AML-193 (cell line): Measurements from ENCODE around the gene ACOX1.
A peak's percentile ranks its signal among the peaks of the same experiment; 100 is the strongest.

Experiments used
- DNase-seq, 2 experiments: peaks; one replicate each; lab custom pipeline; 2025; lab: John Stamatoyannopoulos, UW

The ACOX1 gene

GRCh38 chr17:75933808-75934207 is 45.2 kb downstream of the ACOX1 start:
- no peak for DNase-seq

DNA sequence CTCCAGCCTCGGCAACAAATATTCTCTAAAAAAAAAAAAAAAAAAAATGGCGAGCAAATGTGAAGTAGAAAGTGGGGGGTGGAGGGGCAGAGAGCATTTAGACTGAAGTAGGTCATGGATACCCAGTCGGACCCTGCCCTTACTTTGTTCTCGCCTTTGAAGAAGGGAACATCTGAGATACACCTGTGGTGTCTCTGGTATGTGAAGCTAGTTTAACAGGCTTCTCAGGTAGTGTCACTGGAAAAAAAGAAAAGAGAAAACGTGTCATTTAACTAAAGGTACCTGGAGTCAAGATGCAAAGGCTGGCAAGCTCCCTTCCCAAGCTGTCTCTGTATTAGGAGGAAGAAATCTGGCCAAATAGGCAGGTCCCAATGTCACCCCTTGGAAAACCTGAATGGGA is 46.1 kb downstream of the ACOX1 start:
- DNase-seq: no peak

DNA sequence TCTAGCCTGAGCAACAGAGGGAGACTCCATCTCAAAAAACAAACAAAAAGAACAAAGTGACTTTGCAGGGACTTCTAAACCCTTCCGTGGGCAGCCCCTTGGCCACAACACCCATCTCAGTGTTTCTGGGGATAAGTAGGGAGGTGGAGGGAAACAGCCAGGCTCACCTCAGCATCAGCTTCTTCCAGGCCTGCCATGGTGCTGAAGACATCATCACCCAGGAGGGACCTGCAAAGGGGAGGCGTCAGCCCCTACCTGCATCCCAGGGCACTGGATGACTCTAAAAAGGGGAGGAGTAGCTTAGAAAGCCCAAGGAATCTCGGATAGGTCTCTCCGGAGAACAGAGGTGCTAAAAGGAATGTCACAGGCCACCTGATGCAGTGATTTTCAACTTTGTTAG is 47.9 kb downstream of the ACOX1 start:
- no peak for DNase-seq

DNA sequence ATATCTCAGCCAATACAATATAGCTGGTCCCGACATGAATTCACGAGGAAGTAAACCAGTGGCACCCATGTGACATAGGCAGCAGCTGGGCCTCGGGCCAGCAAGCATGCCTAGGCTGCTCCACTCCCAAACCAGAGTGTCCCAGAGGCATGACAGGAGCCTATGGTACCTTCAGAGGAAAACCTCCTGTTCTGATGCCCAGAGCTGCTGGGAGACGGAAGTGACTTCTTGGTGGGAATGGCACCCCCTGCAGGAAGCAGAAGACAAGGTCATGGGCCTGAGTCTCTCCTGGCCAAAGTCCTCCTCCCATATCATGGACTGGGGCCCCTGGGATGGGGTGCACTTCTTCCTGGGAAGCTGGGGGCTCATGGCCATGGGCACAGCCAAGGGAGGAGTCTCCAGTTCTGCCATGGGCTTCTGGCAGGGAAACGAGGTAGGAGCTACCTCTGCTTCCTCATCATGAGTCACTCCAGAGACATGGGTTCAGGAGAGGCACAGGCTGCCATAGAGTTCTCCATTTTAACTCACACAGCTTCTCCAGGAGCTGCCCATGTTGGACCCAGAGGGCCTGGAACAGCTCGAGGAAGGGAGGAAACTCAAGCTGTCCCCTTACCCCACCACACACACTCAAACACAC is 51.6 kb downstream of the ACOX1 start:
- DNase-seq: peak; percentile 31 to 40

DNA sequence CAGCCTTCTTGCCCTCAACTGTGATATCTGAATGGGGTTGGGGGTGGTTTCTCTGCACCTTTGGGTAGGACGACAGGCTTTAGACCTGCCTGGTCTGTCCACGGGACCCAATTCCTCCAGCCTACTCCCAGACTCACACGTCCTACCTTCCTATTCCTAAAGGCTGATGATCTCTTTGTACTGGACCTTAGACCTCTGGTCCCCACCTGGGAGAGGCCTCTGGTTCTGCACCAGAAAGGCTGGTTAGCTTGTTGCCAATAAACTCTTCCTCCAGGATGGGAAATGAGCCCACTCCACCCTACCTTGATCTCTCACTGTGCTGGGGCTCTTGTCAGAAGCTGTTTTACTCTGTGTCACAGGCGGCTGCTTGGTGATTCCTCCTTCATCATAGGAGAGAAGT is 52.5 kb downstream of the ACOX1 start:
- DNase-seq: no peak

GRCh38 chr17:75925912-75926311 is 53.1 kb downstream of the ACOX1 start:
- DNase-seq: no peak

GRCh38 chr17:75925103-75925502 is 53.9 kb downstream of the ACOX1 start:
- DNase-seq: no peak

DNA sequence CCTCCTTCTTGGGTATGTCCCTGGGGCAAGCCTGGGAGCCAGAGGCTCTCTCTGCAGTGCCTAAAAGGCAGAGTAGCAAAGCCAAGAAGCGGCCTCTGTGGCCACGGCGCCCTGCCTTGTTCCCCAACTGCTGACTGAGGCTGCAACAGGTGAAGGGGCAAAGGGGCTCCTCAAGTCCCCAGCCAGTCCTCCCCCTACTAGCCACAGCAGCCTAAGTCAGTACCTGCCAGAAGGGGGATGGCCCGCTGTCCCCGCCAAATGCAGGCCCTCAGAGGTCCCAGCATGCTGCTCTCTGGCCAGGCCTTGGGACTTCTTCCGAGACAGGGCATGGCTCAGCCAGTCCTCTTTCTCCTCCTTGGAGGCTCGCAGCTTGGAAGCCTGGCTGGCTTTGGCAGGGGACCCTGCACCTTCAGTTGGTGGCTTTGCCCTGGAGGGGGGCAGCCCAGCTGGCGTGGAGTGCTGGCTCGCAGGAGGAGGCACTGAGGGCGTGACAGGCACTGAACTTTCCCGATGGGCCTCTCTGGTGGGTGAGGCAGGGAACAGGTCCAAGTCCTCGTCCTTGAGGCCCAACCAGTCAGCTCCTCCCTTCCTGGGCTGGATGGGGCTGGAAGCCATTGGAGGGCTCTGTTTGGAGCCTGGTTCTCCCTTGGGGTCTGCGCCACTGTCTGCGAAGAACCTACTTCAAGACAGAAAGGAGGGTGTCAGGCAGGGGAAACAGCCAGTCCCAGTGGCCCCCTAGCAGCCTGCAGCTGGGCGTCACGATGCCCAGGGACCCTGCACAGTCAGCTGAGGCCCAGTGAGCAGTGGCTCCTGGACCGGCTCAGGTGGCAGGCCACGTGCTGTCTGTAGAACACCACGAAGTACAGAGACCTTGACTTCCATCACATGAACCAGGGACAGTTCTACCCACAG is 55.7 kb downstream of the ACOX1 start:
- no peak for DNase-seq

- DNase-seq: no peak
These were observed 56.6 kb downstream of the ACOX1 start for GRCh38 chr17:75922173-75922961.

- DNase-seq: no peak
These were observed 57.4 kb downstream of the ACOX1 start for GRCh38 chr17:75921596-75921995.

GRCh38 chr17:75920045-75920560 is 58.9 kb downstream of the ACOX1 start:
- no peak for DNase-seq

DNA sequence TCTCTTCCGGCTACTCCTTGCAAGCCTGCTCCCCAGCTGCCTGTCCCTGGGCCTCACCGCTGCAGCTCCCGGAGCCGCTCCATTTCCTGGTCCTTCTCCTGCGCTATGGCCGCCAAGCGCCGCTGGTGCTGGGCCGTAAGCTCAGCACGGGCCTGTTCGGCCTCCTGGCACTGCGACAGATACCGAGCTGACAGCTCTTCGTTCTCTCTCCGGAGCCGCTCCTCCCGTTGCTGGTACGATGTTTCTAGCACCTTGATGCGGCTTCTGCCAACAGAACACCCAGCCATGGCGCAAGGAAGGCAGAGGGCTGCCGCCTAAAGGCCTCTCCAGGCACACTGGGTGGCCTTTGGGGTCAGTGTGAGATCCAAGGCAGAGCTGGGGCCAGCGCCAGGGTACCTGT is 59.4 kb downstream of the ACOX1 start:
- no peak for DNase-seq

DNA sequence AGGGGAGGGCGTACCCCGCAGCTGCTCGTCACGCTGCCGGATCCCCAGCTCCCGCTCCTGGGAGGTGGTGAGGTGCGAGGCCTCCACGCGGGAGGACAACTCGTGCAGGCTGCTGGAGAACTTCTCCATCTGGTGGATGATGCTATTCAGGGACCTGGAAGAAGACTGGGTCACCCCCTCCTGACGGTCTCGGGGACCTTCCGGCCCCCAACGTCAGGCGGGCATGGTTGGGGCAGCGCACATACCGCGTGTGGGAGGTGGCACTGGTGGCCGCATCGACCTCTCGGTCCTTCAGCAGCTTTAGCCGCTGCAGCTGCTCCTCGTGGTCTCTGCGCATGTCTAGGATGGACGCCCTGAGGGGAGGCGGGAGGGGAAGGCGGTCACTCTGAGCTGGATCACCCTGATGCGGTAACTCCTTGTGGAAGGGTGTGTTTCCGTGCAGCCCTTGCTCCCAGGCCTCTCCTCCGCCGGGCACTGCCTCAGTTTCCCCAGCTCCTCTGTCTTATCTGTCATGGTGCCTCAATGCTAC is 61.0 kb downstream of the ACOX1 start:
- DNase-seq: no peak

- DNase-seq: no peak
These were observed 61.6 kb downstream of the ACOX1 start for GRCh38 chr17:75917141-75917916.

DNA sequence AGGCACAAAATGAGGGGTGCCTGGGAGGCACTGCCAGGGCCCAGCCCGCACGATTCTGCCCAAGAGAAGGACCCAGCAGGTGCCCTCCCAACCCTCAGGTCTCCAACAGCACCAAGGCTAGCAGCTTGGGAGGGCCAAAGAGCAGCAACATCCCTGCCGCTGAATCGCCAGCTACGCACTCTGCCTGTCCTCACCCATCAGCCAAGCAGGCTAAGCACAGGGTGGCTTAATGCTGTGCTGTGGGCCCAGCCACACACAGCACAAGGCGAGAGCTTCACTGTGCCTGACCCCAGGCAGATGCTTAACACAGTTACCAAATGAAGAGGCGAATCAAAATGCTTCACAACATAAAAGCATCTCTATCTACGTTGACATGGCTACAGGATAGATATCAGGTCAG is 63.7 kb downstream of the ACOX1 start:
- no peak for DNase-seq

GRCh38 chr17:75914643-75915267 is 64.2 kb downstream of the ACOX1 start:
- no peak for DNase-seq

DNA sequence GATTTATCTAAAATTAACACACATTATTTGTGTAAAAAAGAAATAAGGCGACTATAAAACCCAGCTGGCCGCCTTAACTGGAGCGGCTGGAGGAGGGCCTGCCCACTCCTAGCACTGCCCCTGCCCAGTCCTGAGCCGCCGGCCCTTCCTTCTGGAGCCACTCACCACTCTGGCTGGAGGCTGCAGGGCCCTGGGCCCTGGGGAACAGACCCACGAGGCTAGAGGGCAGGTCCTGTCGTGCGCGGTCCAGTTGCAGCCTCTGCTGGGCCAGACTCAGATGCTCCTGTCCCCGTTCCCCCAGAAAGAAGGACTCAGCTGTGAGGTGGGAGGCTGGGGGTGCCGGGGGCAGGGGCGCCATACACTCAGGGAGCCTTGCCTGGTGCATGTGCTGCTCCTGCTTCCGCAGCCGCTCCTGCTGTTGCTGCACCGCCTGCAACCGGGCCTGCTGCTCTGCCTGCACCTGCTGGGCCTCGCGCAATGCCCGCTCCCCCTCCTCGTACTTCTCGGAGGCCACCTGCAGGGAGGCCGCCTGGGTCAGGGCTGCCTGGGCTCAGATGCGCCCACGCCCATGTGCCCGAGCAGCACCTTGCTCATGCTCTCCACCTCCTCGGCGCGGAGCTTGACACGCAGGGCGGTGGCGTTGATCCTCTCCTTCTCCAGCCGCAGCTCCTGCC is 65.3 kb downstream of the ACOX1 start:
- DNase-seq: no peak

- no peak for DNase-seq
These were observed 68.3 kb downstream of the ACOX1 start for GRCh38 chr17:75910699-75911098.

- DNase-seq: no peak
These were observed 69.1 kb downstream of the ACOX1 start for GRCh38 chr17:75909812-75910274.
